Epithelial cell of prostate (primary cell): ENCODE measurements around the gene ACSM5.
A peak's percentile ranks its signal among the peaks of the same experiment; 100 is the strongest.
"Not testable (repeated sequence)": the region's sequence is repeated elsewhere in the genome, so short reads cannot be mapped to it uniquely, and the experiment has no call there.

Experiments
- DNase-seq: peaks from one replicate; pipeline ENCODE4 v3.0.0-alpha.2; 2011; ENCODE audit warnings: low read depth, low spot score
- H3K27ac ChIP-seq: fragments of 450-650 bp; 2 replicates; pipeline ENCODE4 v1.5.1; 2017; ENCODE audit warnings: mild to moderate bottlenecking

ACSM5 gene

DNA sequence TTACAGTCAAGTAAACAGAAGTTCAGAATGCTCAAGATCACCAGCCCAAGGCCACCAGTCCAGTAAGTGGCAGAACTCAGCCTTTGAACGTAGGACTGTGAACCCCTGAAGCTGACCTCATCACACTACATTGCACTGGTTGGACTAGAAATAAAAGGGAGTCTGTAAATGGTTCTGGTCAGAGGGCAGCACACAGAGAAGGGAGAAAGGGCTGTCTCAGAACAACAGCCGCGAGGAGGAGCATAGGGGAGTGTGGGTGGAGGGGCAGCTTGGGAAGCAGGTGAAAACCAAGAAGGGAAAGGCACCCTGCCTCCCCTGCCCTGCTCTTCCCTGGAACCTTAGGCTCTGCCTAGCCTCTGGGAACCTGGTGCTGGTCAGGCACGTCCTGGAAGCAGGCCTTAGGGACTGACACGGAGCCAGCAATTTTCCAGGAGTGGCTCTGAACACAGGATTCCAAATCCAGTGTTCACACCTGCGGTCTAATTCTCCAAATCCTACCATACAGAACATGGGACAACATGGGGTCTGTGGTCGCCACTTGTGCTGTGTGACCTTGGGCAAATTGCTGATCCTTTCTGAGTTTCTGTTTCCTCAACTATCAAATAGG, 11.8 kb upstream of the ACSM5 start:
- H3K27ac ChIP-seq, result no peak overlapping the region

DNA sequence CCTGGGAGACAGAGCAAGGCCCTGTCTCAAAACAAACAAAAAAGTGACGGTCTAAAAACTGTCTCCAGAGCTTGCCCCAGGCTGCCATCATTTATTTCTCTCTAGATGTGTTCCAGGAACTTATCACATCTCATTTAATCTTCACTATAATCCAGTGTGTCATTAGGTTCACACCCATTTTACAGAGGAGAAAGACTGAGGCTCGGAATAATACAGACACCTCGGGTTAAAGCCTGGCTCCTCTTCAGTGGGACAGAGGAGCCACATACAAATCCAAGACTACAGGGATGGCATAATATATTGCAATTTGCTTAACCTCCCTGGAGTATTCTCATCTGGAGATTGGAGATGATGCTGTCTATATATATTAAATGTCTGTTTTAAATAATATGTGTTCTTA, 10.7 kb upstream of the ACSM5 start:
- no peak overlapping the region for H3K27ac ChIP-seq
- DNase-seq, result no peak

More for the DNA sequence above, 11.8 kb upstream of the ACSM5 start:
- no peak for DNase-seq

DNA sequence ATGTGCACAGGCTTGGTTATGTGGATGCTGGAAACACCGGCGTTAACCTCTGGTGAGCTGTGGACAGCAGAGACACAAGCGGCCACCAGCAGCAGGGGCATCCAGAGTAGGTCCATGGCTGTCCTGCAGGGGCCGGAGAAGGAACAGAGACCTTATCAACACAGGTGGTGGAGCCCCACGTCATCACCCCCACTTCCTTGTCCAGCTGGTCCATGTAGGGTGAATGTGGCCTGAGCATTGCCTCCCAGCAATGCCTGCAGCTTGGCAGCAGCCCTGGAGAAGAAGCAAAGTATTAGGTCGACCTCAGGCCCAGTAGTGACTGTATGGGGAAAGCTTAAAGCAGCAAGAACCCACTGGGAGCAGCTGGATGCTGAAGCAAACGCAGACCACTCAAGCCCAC, 10.1 kb upstream of the ACSM5 start:
- DNase-seq, result no peak
- H3K27ac ChIP-seq, result no peak overlapping the region

DNA sequence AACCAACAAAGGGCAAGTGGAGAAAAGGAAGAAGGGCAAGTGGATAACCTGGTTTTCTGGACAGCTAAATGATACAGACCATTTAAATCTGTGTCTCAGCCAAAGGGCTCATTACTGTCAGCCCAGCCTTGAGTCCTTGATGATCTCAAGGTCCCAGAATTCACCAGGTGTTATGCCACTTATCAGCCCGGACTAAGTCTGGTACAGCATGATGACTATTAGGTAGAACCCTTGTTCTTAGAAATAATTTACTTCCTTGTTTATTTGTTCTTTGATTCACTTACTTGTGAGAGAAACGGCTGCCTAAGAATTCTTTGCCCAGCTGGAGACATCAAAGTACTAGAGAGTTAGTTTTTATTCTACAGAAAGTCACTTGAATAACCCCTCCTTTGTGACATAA, 8.3 kb upstream of the ACSM5 start:
- H3K27ac ChIP-seq, result no peak overlapping the region
- no peak for DNase-seq

DNA sequence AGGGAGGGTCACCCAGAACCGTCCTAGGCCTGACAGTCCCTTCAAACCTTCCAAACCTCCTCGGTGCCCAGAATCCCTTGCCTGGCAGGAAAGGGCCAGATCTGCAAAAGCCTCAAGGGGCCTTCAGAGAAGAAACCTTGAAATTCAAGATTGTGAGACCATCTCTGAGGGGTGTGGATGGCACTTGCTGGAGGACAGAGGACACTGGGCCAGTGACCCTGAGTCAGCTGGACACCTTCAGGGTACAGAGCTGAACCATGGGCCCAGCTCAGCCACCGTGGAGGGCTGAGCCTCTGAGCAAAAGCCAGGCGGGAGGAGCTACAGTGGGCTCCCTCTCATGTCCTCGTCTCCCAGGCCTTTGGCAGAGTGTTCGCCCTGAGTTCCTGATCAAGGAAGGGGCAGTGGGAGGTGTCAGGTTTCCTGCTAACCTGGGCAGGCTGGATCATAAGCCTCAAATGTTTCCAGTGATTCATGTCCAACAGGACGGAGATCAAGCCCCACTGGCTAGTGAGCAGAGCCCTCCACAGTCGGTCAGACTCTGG, 7.8 kb upstream of the ACSM5 start:
- DNase-seq, result no peak

DNA sequence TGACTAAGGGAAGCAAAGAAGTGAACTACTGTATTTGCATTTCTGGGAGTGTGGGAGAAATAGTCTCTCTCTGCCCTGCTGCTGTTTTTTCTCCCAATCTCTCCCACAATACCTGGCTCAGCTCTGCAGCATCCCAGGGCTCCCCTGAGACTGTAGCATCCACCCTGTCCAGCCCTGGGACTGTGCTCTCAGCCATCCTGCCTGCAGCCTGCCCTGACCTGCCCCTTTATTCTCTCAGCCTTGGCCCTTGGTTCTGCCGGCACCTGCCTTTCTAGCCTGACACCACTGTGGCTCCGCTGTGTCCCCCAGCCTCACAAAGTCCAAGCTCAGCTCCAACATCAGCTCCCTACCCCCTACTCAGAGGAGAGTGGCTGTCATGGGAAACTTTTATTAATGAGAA, 6.7 kb upstream of the ACSM5 start:
- DNase-seq, result no peak
- no peak overlapping the region for H3K27ac ChIP-seq

More for the DNA sequence above, 7.8 kb upstream of the ACSM5 start:
- H3K27ac ChIP-seq, result no peak overlapping the region

DNA sequence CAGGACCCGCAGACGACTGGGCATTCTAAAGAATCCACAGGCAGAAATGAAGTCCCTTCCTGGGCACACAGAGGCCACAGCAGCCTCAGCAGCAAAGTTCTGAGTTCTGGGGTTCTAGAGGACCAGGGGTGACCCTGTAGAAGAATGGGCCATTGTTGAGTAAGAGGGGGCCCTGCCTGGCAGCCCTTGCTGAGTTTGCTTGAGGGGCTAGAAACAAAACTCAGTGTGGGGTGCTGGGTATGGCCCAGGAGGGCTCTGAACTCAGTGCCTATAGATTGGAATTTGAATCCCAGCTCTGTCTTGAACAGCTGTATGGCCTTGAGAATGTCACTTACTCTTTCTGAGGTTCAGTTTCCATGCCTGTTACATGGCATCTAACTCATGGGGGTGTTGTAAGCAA, 4.7 kb upstream of the ACSM5 start, which contains the start of gene PDILT:
PDILT (minus strand) TSS at position 101 of the 400 bp plus-strand sequence. CDS start 5,437 bp downstream, outside the sequence.
- no peak for DNase-seq
- H3K27ac ChIP-seq, result no peak within 1 kb of the TSS

DNA sequence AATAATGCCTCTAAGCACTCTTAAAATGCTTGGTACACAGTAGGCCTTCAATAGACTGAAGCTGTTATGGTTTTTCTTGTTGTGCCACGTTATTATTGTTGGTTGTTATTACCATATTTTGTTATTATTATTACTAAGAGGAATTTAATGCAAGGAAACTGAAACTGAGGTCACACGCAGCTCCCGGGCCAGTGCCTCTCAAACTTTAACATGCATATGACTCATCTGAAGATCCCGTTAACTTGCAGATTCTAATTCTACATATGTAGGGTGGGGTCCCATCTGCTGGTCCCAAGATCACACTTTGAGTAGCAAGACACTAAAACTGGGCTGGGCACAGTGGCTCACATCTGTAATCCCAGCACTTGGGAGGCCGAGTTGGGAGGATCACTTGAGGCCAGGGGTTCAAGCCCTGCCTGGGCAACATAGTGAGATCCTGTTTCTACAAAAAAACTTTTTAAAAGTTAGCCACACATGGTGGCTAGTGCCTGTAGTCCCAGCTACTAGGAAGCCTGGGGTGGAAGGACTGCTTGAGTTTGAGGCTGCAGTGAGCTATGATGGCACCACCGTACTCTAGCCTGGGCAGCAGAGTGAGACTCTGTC, 888 bp downstream of the ACSM5 start:
- H3K27ac ChIP-seq, result no peak overlapping the region
- DNase-seq, result no peak

DNA sequence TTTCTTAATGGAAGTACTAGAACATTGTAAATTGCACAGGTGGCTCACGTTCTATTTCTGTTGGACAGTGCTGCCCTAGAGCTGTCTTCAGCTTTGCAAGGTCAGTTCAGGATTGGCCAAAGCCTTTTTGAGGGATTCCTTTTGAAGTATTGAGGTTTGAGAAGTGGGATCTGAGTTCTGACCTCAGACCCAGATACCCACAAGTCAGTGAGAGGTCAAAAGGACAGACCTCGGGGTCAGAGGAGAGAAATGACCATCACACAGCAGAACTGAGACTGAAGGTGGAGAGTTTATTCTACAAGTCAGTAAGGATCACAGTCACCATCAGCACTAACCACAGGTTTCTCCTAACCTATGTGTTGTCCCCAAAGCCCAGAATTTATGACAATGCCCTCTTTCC, 1.7 kb downstream of the ACSM5 start:
- no peak for DNase-seq
- H3K27ac ChIP-seq, result no peak overlapping the region

DNA sequence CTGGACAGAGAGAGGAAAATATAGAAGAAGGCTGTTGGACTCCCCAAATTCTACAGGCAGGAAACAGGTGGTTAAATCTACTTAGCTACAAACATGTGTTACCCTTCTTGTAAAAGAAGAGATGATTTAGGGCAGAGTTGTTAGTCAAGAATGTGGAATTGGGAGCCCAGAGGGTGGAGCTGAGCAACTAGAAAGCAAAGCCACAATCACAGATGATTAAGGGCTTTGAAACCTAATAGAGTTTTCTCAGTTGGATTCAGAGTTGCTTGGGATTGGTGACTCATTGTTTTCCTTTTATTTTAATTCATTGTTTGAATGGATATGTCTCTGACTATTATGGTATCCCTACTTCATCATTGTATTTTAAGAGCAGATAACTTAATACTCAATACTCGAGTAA, 6.2 kb downstream of the ACSM5 start:
- H3K27ac ChIP-seq, result no peak overlapping the region
- peak; percentile 2 for DNase-seq

DNA sequence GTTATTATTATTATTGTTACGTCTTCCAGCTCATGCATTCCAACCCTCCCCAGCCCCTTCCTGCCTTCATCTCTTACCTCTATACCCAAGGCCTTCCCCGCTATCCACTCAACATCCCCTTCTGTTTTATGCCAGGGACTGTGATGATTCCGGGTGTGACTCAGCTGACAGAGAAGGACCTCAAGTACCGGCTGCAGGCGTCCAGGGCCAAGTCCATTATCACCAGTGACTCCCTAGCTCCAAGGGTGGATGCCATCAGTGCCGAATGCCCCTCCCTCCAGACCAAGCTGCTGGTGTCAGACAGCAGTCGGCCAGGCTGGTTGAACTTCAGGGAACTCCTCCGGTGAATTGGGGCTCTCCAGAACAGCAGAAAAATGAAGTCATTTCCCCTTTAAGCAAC, 9.8 kb downstream of the ACSM5 start:
- not testable (repeated sequence) for H3K27ac ChIP-seq, DNase-seq

DNA sequence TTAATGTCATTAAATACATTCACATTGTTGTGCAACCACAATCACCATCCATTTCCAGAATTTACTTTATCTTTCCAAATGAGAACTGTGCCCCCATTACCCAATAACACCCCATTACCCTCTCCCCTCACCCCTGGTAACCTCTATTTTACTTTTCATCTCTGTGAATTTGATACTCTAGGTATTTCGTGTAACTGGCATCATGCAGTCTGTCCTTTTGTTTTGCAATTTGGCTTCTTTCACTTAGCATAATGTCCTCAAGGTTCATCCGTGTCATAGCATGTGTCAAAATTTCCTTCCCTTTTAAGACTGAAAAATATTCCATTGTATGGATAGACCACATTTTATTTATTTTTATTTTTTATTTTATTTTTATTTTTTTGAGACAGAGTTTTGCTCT, 12.4 kb downstream of the ACSM5 start:
- not testable (repeated sequence) for DNase-seq, H3K27ac ChIP-seq

DNA sequence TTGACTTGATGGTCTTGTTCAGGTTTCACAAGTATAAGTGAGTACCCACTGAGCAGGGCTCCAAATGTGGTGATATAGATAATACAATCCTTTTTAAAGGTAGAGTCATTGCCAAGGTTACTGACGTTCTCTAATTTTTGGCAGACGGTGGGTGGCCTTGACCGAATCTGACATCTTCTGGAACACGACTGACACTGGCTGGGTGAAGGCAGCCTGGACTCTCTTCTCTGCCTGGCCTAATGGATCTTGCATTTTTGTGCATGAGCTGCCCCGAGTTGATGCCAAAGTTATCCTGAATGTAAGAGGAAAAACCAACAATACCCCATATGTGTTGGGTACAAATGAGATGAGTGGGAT, 14.4 kb downstream of the ACSM5 start:
- not testable (repeated sequence) for H3K27ac ChIP-seq, DNase-seq

DNA sequence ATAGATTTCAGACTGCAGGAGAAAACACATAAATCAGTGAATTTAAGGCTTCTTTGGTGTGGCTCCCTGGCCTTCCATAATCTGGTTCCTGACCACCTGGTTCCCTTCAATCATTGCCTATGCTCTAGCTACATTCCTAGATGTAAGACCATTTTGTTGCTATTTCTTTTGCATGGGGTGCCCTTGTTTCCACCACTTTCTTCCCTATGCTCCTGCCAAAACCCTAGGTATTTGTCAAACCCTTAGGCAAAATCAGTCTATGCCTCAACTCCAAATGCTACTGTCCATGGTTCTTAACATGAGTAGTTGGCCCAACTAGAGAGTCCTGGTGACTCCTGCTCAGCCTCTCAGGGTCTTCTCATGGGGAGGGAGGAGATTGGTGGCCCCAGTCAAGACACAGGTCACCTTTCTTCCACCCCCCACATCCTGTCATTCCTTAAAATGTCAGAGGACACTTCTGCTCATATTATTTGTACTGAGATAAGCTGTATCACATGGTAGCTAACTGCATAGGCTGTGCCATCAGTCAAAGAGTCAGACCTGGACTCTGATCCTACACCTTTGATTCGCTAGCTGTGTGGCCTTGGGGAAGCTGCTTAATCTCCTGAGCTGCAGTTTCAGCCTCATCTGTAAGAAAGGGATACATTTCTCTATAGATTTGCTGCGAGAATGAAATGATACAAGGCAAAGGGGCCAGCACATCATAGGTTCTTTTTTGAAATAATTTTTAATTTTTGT, 15.0 kb downstream of the ACSM5 start:
- H3K27ac ChIP-seq, result no peak overlapping the region
- DNase-seq, result no peak

DNA sequence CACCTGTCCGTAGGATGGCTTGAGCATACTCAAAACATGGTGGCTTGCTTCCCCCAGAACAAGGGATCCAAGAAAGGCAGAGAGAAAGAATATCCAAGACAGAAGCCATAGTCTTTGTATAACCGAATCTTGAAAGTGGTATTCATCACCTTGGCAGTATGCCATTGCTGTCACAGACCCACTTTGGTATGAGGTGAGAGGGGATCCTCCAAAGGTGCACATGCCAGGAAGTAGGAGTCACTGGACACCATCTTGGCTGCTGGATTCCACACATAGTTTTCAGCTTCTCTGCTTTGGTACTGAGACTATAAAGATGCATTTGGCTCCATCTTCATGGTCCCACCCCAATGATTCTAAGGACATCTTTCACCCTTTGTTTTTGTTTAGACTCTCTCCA, 18.1 kb downstream of the ACSM5 start:
- not testable (repeated sequence) for H3K27ac ChIP-seq, DNase-seq

DNA sequence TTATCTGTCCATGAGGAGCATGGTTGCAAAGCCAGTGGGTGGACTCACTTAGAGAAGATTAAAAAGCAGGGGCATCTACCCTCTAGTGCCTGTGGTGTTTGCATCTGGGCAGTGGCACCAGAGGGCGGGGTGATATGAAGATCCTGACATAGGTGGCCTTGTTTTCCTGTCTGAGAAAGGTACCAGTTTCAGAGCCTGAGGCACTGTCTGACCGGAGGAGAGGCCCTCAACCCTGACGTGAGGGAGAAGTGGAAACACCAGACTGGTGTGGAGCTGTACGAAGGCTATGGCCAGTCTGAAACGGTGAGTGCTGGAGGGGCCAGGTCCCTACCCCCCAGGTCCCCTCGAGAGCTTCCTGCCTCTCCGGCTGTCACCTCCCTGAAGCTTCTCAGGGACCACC, 20.2 kb downstream of the ACSM5 start:
- not testable (repeated sequence) for H3K27ac ChIP-seq, DNase-seq

DNA sequence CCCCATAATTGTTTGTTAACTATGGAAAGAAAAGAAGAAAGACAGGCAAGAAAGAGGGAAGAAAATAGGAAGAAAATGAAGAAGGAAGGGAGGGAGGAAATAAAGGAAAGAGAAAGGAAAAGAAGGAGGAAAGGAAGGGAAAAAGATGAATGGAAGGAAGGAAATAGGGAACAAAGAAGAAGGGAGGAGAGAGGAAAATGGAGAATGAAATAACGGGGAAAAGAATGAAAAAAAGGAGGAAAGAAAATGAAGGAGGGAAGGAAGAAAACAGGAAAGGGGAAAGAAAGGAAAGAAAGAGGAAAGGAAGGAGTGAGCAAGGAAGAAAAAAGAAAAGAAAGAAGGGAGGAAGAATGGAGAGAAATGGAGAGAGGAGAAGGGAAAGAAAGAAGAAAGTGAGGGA, 21.1 kb downstream of the ACSM5 start:
- H3K27ac ChIP-seq, DNase-seq: not testable (repeated sequence)

DNA sequence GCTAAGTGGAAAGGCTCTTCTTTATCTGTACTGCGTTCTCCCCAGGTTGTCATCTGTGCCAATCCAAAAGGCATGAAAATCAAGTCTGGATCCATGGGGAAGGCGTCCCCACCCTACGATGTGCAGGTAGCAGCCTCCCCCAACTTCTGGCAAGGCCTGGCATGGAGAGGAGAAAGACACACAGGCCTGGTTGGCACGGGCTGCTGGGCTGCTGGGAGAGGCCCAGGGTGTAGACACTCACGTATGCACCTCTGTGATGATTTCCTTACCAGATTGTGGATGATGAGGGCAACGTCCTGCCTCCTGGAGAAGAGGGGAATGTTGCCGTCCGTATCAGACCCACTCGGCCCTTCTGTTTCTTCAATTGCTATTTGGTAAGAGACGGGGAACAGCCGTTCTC, 21.6 kb downstream of the ACSM5 start:
- DNase-seq, result no peak
- H3K27ac ChIP-seq, result no peak overlapping the region

DNA sequence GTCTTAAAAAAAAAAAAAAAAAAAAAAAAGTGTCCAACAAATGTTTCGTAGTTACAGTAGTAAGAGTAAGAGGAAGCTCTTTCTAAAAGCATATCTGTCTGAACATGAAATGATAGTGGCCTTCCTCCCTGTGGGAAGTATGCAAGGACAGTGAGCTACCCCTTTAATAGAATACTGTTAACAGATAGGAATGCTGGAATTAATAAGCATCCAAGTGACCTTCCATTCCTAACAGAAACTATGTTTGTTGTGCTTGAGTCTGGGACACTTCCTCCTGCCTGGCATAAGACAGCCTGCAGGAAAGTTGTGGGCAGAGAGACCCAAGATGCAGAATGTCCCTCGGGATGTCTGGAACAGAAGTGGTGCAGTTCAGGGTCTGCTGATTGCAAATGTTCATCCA, 29.6 kb downstream of the ACSM5 start:
- not testable (repeated sequence) for H3K27ac ChIP-seq, DNase-seq

DNA sequence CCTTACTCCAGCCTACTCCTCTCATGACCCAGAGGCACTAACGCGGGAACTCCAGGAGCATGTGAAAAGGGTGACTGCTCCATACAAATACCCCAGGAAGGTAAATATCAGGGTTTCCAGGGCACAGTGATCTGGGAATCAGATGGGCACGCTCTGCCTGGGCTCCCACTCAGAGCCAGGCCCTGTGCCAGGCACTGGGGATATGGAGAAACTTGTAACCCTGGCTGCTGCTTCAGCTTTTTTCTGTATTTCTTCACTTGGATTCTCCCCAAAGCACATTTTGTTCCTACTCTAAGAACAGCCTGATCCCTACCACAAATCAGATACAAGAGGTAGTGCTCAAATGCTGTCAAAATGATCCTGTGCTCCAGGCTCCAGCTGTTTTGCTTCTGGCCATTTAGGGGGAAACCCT, 30.5 kb downstream of the ACSM5 start:
- not testable (repeated sequence) for H3K27ac ChIP-seq, DNase-seq

DNA sequence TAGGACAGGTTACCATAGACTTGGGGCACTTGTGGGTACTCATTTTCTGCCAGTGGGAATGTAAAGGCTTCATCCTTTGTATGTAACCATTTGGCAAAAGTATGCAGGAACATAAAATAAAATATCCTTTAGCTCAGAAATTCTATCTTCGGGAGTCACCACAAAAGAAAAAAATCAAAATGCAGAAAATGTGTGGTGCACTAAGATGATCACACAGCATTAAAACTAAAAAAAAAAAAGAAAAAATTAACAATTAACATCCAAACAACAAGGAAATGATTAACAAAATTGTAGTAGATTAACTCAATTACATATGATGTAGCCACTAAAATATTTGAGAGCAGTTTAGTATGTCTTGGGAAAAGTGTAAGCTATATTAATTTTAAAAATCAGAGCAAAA, 31.4 kb downstream of the ACSM5 start:
- not testable (repeated sequence) for DNase-seq, H3K27ac ChIP-seq
